ENCODE measurements around the gene IFT74. TPM values are rescaled to one million over a fixed set of nuclear protein-coding genes. Genes with fewer than 3 reads are reported as not detected.

Gene IFT74
- total RNA-seq, 1 experiment from 2014 or later = 6.2 TPM

DNA sequence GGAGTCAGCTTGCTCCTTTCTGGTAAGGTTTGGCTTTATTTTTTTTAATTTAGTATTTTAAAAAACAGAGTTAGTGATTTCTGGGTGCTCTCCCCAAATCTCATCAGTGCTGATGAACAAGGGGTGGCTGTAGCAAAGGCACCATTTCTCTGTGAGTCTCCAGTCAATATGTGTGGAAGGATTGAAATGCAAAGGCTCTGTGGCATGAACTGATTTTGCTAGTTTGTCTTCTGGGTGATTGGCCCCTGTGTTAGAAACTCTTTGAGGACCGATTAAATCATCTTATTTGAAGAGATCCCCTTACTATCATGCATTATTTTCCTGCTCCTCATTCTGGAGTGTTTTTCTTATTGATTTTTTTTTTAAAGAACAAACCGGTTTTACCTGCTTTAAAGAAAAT, 153.4 kb downstream of the IFT74 start:
- BruUV-seq (replicated peaks) = no TSS peak
- no peak overlapping the region for H2AFZ ChIP-seq (ENCODE audit: low read length)
- no peaks in the 10 kb centered on the region for H3K9me3 ChIP-seq (ENCODE audit: low read length)
- H3K9me2 ChIP-seq (replicated peaks; ENCODE audit: low read length) = no peaks in the 10 kb centered on the region
- peaks cover 8% of the 10 kb centered on the region; the same call in 1 of the 2 replicates for H3K4me1 ChIP-seq (ENCODE audit: insufficient read depth, low read length)
- no peak overlapping the region for H3K4me2 ChIP-seq (ENCODE audit: low read length)
- no peak overlapping the region for H3K9ac ChIP-seq (ENCODE audit: low read length)
- intact Hi-C loops (cut with micrococcal nuclease) = no loop called here
- DNase-seq (no peak), ATAC-seq (no peak)
- ChIA-PET POLR2A (ENCODE audit: unreplicated experiment) (no interaction called here), CTCF (no interaction called here)
- H3K27ac ChIP-seq (ENCODE audit: low read length) = no peak overlapping the region
- no peaks in the 10 kb centered on the region for H3K36me3 ChIP-seq (ENCODE audit: low read depth, low read length)
- TF ChIP-seq EZH2phosphoT487 (IDR thresholded peaks at IDR 0.05; ENCODE audit: borderline replicate concordance, low read length) (no peak), EZH2 (IDR thresholded peaks at IDR 0.05; ENCODE audit: low read length, unreplicated experiment) (no peak)
- TF ChIP-seq, protein P1, sequence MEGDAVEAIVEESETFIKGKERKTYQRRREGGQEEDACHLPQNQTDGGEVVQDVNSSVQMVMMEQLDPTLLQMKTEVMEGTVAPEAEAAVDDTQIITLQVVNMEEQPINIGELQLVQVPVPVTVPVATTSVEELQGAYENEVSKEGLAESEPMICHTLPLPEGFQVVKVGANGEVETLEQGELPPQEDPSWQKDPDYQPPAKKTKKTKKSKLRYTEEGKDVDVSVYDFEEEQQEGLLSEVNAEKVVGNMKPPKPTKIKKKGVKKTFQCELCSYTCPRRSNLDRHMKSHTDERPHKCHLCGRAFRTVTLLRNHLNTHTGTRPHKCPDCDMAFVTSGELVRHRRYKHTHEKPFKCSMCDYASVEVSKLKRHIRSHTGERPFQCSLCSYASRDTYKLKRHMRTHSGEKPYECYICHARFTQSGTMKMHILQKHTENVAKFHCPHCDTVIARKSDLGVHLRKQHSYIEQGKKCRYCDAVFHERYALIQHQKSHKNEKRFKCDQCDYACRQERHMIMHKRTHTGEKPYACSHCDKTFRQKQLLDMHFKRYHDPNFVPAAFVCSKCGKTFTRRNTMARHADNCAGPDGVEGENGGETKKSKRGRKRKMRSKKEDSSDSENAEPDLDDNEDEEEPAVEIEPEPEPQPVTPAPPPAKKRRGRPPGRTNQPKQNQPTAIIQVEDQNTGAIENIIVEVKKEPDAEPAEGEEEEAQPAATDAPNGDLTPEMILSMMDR (conservative IDR thresholded peaks at IDR 0.05; ENCODE audit: low read depth, low read length) = no peak
- H3K27me3 ChIP-seq (ENCODE audit: low read length) = no peaks in the 10 kb centered on the region
- no peaks in the 10 kb centered on the region for H4K20me1 ChIP-seq (ENCODE audit: low read length)
- H3K79me2 ChIP-seq (ENCODE audit: low read length) = no peaks in the 10 kb centered on the region
- H3F3A ChIP-seq (ENCODE audit: low read length, unreplicated experiment) = no peaks in the 10 kb centered on the region
- H3K4me3 ChIP-seq (ENCODE audit: low read length) = no peak overlapping the region

DNA sequence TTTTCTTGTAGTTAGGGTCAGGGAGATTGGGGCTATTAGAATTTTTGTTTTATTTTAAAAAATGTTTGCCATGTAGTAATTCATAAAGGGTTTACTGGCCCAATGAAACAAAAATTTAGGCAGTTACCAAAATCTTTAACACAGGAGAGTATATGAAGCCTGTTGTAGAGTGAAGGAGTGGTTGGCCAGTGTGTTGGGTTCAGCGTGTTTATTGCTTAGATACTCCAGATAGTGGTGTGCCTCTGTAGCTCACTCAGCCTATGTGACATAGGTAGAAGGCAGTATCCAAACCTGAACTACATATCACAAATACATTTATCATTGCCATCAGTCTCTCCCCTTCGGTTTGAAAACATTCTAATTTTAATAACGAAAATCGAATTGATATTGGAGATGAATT, 154.0 kb downstream of the IFT74 start:
- H3K36me3 ChIP-seq (ENCODE audit: low read depth, low read length) = no peaks in the 10 kb centered on the region
- no peak for TF ChIP-seq EZH2 (IDR thresholded peaks at IDR 0.05; ENCODE audit: low read length, unreplicated experiment)
- TF ChIP-seq, protein P1 (conservative IDR thresholded peaks at IDR 0.05; ENCODE audit: low read depth, low read length) = no peak
- TF ChIP-seq EZH2phosphoT487 (IDR thresholded peaks at IDR 0.05; ENCODE audit: borderline replicate concordance, low read length) = no peak
- no peaks in the 10 kb centered on the region for H3K79me2 ChIP-seq (ENCODE audit: low read length)
- CTCF ChIA-PET = no interaction called here
- intact Hi-C loops (cut with micrococcal nuclease) = no loop called here
- H2AFZ ChIP-seq (ENCODE audit: low read length) = no peak overlapping the region
- no peak overlapping the region for H3K9ac ChIP-seq (ENCODE audit: low read length)
- no peaks in the 10 kb centered on the region for H3K9me2 ChIP-seq (replicated peaks; ENCODE audit: low read length)
- no peaks in the 10 kb centered on the region for H3K27me3 ChIP-seq (ENCODE audit: low read length)
- H4K20me1 ChIP-seq (ENCODE audit: low read length) = no peaks in the 10 kb centered on the region
- ATAC-seq = no peak
- no peaks in the 10 kb centered on the region for H3F3A ChIP-seq (ENCODE audit: low read length, unreplicated experiment)
- DNase-seq = no peak
- POLR2A ChIA-PET (ENCODE audit: unreplicated experiment) = no interaction called here
- H3K4me2 ChIP-seq (ENCODE audit: low read length) = no peak overlapping the region
- no peak overlapping the region for H3K4me3 ChIP-seq (ENCODE audit: low read length)
- no TSS peak for BruUV-seq (replicated peaks)
- peaks cover 8% of the 10 kb centered on the region; the same call in 1 of the 2 replicates for H3K4me1 ChIP-seq (ENCODE audit: insufficient read depth, low read length)
- no peaks in the 10 kb centered on the region for H3K9me3 ChIP-seq (ENCODE audit: low read length)
- H3K27ac ChIP-seq (ENCODE audit: low read length) = no peak overlapping the region

DNA sequence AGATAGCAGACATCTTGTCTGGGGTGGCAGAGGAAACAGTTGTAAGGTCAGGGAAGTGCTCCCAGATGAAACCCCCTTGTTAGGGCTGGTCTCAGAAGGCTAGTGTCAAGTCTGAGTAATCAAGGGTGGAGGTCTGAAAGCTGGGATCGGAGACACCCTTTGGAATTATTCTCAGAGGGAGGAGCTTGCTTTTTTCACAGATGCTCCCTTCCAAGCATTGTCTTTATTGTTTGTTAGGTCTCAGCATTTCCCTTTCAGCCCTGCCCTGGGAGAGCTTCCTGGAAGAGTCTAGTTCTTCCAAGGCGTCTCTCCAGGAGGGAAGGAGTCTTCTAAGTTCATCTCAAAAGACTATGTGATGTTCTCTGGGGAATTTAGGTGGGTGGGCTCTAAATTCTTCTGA, 156.0 kb downstream of the IFT74 start:
- CTCF ChIA-PET = no interaction called here
- no peaks in the 10 kb centered on the region for H3K79me2 ChIP-seq (ENCODE audit: low read length)
- H3K36me3 ChIP-seq (ENCODE audit: low read depth, low read length) = no peaks in the 10 kb centered on the region
- H3K9me3 ChIP-seq (ENCODE audit: low read length) = no peaks in the 10 kb centered on the region
- H3K4me1 ChIP-seq (ENCODE audit: insufficient read depth, low read length) = peaks cover 10% of the 10 kb centered on the region
- H3K4me3 ChIP-seq (ENCODE audit: low read length) = no peak overlapping the region
- no peaks in the 10 kb centered on the region for H4K20me1 ChIP-seq (ENCODE audit: low read length)
- no peak overlapping the region for H3K27ac ChIP-seq (ENCODE audit: low read length)
- H3F3A ChIP-seq (ENCODE audit: low read length, unreplicated experiment) = no peaks in the 10 kb centered on the region
- no peak overlapping the region for H3K4me2 ChIP-seq (ENCODE audit: low read length)
- POLR2A ChIA-PET (ENCODE audit: unreplicated experiment) = no interaction called here
- no peak for ATAC-seq
- BruUV-seq (replicated peaks) = no TSS peak
- TF ChIP-seq EZH2 (IDR thresholded peaks at IDR 0.05; ENCODE audit: low read length, unreplicated experiment) (no peak), EZH2phosphoT487 (IDR thresholded peaks at IDR 0.05; ENCODE audit: borderline replicate concordance, low read length) (no peak)
- TF ChIP-seq, protein P1 (conservative IDR thresholded peaks at IDR 0.05; ENCODE audit: low read depth, low read length) = no peak
- H2AFZ ChIP-seq (ENCODE audit: low read length) = no peak overlapping the region
- H3K9me2 ChIP-seq (replicated peaks; ENCODE audit: low read length) = no peaks in the 10 kb centered on the region
- H3K27me3 ChIP-seq (ENCODE audit: low read length) = no peaks in the 10 kb centered on the region
- no peak for DNase-seq
- intact Hi-C loops (cut with micrococcal nuclease) = no loop called here
- H3K9ac ChIP-seq (ENCODE audit: low read length) = no peak overlapping the region

Other genes with a start within 250 kb of the IFT74 start
- 24.1 and 25.0 TPM in 2 replicates for gene CAAP1, start 63.6 kb upstream of the IFT74 start, total RNA-seq (2014; rRNA removed)
- gene PLAA, start 9.2 kb upstream of the IFT74 start, total RNA-seq (2014; rRNA removed) = 27.2 and 34.6 TPM in 2 replicates
- gene LRRC19, start 49.3 kb downstream of the IFT74 start, total RNA-seq (2014; rRNA removed) = not detected in 2 replicates
- gene TEK, start 152.8 kb downstream of the IFT74 start, total RNA-seq (2014; rRNA removed) = 0.07 TPM in 1 of 2 replicates, not detected in the other